ENCODE results near the gene ACVR1B.

GRCh38 chr12:52014567-52015530, 63.4 kb downstream of the ACVR1B start:
- TF ChIP-seq EZH2 (IDR thresholded peaks at IDR 0.05; ENCODE audit: low read depth, low read length, severe bottlenecking) (peak; percentile 31), SRF (IDR thresholded peaks at IDR 0.05; ENCODE audit: low read depth, low read length) (no peak), EP300 (IDR thresholded peaks at IDR 0.05; ENCODE audit: borderline replicate concordance in 1 of 2, low read depth in 2 of 2, low read length in 2 of 2) (no peak), CTCF (IDR thresholded peaks at IDR 0.05; ENCODE audit: control extremely low read depth in 1 of 3, insufficient read depth in 1 of 3, low read depth in 1 of 3, low read length in 3 of 3) (no peak), ATF2 (IDR thresholded peaks at IDR 0.05; ENCODE audit: low read length) (no peak), USF2 (IDR thresholded peaks at IDR 0.05; ENCODE audit: low read length) (no peak), POU5F1 (IDR thresholded peaks at IDR 0.05; ENCODE audit: low read depth, low read length) (no peak), SIN3A (conservative IDR thresholded peaks at IDR 0.05 in 1 of 2, IDR thresholded peaks at IDR 0.05 in 1 of 2; ENCODE audit: low read depth in 1 of 2, low read length in 2 of 2) (no peak), BRCA1 (IDR thresholded peaks at IDR 0.05; ENCODE audit: low read depth, low read length) (no peak), SP1 (IDR thresholded peaks at IDR 0.05; ENCODE audit: low read depth, low read length) (no peak), GABPA (IDR thresholded peaks at IDR 0.05; ENCODE audit: borderline replicate concordance, insufficient read depth, low read length) (no peak), CHD2 (IDR thresholded peaks at IDR 0.05; ENCODE audit: low read length) (no peak)
